ENCODE data around the gene KLHL3.

Gene KLHL3

DNA sequence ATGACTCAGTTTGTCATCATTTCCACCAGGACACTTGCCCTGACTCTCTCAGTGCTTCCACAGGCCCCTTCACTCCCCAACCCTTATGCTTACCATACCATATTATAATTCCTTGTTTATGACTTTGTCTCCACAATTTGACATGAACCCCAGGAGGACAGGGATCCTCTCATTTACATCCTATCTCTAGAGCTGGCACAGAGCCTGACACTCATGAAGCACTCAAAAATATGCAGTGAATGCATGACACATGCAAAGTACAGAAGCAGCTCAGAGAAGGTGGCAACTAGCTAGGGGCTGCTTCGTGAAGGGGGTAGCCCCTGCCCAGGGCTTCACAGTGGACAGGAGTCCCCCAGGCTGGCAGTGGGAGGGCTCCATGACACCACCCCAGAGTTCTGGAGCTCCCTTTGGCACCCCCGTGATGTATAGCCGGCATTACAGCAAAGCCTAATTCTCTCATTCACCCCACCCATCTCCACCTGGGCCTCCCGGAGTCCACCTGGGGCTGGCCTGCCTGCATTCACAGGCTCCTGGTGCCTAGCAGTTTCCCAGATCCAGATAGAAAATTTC is 124.8 kb downstream of the KLHL3 start:
- no peak for DNase-seq (ENCODE audit: low spot score)

DNA sequence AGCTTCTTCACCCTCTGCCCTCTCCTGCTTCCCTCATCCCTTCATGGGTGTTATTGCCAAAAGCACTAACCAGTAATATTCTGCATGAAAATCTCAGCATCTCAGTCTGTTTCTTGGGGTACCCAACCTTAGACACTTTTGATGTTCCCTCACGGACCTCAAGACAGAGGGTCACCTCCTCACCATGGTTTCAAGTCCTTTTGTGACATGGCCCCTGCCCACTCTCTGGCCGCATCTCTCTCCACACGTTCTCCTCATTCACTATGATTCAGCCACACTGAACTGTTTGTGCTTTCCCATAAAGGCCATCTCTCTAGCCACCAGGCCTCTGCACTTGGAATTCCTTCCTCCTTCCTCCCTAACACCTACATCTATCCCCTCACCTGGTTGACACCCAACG is 125.3 kb downstream of the KLHL3 start:
- no peak for DNase-seq (ENCODE audit: low spot score)

GRCh38 chr5:137609127-137609526 is 126.8 kb downstream of the KLHL3 start:
- no peak for DNase-seq (ENCODE audit: low spot score)

DNA sequence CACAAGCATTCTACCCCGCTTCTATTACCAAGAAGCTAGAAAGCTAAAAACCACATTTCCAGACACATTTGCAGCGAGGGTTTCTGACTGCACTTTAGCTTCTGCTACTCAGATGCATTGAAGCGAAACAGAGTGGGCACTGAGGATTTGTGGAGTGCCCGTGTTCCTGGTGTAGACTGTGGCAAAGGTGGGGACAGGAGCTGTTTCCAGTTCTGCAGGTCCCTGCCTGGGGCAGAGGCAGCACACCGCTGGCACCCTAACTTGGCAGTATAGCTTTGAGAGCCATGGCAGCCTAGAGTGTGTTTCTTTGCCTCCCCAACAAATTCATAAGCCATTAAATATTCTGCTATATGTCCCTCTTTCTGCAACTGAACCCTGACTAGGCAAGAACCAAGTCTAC is 128.1 kb downstream of the KLHL3 start:
- no peak for DNase-seq (ENCODE audit: low spot score)

- no peak for DNase-seq (ENCODE audit: low spot score)
These were observed 129.5 kb downstream of the KLHL3 start for GRCh38 chr5:137606401-137606800.

DNA sequence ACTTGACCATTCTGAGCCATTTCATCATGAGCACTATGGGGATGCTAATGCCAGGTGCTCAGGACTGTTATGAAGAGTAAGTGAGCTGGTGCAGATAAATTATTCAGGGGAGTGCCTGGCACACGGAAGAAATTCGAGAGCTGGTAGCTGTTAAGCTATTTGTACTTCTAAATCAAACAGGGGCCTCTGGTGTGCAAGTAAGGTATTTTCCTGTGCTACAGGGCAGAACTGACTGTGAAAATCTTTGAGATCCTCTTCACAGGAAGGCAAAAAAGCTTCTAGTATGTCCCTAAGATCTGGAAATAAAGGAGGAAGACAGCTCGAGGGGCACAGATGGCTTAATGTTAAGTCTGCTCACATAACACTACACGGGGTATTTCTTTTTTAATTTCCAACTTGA is 130.5 kb downstream of the KLHL3 start:
- no peak for DNase-seq (ENCODE audit: low spot score)

- DNase-seq (ENCODE audit: low spot score), result no peak
These were observed 131.4 kb downstream of the KLHL3 start for GRCh38 chr5:137604348-137605095.

DNA sequence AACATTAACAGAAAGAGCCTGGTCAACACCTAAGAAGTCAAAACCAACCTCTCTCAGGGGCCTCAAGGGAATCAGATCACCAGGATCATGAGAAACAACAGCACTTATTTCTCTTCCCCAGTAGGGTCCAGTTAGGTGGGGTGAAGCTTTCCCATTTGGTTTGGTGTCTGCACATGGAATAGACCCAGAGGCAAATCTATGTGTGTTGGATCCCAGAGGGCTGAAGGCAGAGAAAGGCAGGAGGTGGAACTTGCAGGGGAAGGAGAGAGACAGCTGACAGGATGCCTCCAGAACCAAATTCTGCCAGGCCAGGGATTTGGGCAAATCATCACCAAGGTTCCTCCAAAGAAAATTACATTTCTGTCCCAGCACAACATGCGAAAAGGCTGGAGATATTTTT is 132.0 kb downstream of the KLHL3 start:
- no peak for DNase-seq (ENCODE audit: low spot score)

DNA sequence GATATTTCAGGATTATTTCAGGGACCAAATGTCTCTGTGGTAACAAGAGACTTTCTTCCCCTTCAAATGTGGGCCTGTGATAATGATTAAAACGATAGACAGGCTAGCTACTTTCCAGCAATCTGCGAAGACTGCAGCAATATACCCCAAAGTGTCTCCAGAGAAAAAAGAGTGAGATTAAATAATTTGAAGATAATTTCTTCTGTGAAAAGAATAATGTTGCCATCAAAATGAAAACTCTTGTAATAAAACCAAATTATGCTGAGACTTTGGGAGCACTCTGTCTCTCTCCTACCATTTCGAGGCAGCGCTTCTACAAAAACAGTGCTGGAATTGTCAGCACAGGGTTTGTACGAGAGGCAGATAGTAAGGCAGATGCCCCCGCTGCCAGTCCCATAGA is 132.5 kb downstream of the KLHL3 start:
- DNase-seq (ENCODE audit: low spot score), result no peak

DNA sequence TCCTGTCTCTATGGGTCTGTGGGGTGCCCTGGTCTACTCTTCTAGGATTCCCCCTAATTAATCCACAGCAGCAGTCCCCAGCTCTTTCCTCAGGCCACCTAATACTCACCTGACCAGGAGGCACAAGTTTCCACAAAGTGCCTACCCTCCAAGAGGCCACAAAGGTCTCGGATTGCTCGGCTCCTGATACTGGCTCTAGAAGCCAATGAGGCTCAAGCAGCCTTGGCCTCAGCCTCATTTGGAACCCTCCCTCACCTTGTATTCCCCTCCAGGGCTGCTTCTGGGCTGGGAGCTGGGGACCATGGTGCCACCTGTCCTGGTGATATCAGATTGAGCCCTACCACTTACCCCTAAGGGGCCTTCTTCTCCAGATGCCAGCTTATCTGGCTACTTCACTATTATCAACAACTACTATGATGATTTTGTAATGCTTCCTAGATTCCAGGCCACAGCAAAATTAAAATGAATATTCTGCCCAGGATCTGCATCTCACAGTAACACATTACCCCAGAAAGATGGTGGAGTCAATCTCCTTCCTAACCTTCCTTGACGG is 133.1 kb downstream of the KLHL3 start:
- DNase-seq (ENCODE audit: low spot score), result no peak

GRCh38 chr5:137600721-137601360 is 135.0 kb downstream of the KLHL3 start:
- DNase-seq (ENCODE audit: low spot score), result no peak

GRCh38 chr5:137599457-137599856 is 136.4 kb downstream of the KLHL3 start:
- no peak for DNase-seq (ENCODE audit: low spot score)

DNA sequence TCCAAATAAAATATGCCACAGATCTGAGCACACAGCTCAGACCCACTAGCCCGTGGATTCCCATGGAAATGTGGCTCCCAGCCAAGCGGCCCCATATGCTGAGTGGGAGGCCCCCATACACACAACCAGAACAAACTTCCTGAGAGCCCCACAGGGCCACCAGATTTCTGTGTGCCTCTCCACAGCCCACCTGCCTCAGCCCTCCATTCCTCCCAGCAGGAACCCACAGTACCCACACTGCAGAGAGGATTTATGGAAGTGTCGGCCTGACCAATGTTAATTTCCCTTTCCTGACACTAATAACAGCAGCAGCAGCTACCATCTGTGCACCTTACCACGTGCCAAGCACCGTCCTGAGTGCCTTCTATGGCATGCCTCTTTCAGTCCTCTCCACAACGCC is 137.5 kb downstream of the KLHL3 start:
- DNase-seq (ENCODE audit: low spot score), result no peak

- no peak for DNase-seq (ENCODE audit: low spot score)
These were observed 138.9 kb downstream of the KLHL3 start for GRCh38 chr5:137596941-137597340.

DNA sequence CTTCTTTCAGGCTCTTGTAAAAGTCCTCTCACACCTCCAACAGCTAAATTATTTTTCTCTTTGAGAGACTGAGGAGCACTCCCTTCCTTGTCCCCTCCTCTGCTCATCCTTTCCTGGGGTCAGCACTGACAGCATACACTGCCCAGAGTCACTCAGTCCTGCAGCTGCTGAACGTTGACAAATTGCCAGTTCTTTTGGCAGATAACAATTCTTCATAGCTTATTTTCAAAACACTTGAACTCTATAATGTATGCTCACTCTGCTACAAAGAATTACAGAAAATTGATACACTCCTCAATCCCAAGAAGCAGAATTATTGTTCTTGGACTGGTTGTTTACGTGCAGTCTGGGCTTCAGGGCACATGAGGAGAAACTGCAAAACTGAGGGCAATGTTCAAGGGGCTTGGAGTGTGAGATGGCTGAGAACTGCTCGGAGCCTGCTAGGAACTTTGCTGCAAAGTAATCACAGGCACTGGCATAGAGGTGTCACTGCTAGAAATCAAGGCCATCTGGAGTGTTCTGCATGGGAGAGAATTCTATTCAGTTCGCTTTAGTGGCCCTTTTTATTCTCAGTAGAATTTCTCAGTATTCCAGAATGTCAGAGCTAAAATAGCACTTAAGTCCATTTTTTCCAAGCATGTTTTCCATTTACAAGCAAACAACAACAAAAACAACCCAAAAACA is 140.4 kb downstream of the KLHL3 start:
- no peak for DNase-seq (ENCODE audit: low spot score)

- DNase-seq (ENCODE audit: low spot score), result no peak
These were observed 141.2 kb downstream of the KLHL3 start for GRCh38 chr5:137594717-137595116.

- no peak for DNase-seq (ENCODE audit: low spot score)
These were observed 143.6 kb downstream of the KLHL3 start for GRCh38 chr5:137592317-137592716.

GRCh38 chr5:137589185-137589584 is 146.7 kb downstream of the KLHL3 start:
- no peak for DNase-seq (ENCODE audit: low spot score)

- no peak for DNase-seq (ENCODE audit: low spot score)
These were observed 148.0 kb downstream of the KLHL3 start for GRCh38 chr5:137587919-137588318.

GRCh38 chr5:137584262-137584661 is 151.6 kb downstream of the KLHL3 start:
- no peak for DNase-seq (ENCODE audit: low spot score)

- no peak for DNase-seq (ENCODE audit: low spot score)
These were observed 152.8 kb downstream of the KLHL3 start for GRCh38 chr5:137583129-137583528.

DNA sequence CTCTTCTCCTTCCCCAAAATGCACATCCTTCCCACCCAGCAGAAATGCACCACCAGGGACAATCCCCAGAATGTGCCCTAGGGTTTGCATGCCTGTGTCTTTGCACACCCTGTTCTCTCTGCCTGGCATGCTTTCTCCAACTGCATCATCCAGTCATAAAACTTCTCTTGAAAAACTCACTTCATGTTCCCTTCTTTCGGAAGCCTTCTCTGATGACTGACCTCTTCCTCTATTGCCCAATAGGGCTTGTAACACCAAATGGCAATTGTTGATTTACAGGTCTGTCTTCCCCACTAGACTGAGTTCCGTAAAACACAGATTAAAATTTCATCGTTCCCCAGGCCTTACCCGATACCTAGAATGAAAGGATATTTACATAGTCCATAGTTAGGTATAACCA is 153.7 kb downstream of the KLHL3 start:
- DNase-seq (ENCODE audit: low spot score), result no peak

DNA sequence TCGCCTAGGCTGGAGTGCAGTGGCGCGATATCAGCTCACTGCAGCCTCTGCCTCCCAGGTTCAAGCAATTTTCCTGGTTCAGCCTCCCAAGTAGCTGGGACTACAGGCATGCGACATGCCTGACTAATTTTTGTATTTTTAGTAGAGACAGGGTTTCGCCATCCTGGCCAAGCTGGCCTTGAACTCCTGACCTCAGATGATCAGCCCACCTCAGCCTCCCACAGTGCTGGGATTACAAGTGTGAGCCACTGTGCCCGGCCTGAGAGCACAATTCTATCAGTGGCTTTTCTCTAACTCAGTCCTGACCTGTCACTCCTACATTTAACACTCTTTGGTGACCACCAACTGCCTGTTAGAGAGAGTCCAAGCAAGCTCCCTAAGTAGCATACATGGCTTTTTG is 154.1 kb downstream of the KLHL3 start:
- no peak for DNase-seq (ENCODE audit: low spot score)
